ENCODE measurements around the gene KEAP1. TPM values are rescaled to one million over a fixed set of nuclear protein-coding genes. Genes with fewer than 3 reads are reported as not detected.

Gene KEAP1
- total and polyA plus RNA-seq, 2 of the 8 experiments (the other 6 are each of a cell fraction or from before 2014, with no cell fraction given), result 80.6 to 106 TPM

DNA sequence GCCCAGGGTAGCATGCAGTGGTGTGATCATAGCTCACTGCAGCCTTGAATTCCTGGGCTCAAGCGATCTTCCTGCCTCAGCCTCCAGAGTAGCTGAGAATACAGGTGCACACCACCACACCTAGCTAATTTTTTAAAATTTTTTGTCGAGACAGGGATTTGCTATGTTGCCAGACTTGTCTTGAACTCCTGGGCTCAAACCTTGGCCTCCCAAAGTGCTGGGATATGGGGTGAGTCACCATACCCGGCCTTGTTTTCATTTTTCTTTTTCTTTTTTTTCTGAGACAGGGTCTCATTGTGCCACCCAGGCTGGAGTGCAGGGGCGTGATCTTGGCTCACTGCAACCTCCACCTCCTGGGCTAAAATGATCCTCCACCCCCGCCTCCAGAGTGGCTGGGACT is 38.7 kb downstream of the KEAP1 start (continued):
- TF ChIP-seq SAP30 (IDR thresholded peaks at IDR 0.05; ENCODE audit: insufficient read depth, insufficient replicate concordance, low read length) (no peak), RAD21 (IDR thresholded peaks at IDR 0.05 in 1 of 2, conservative IDR thresholded peaks at IDR 0.05 in 1 of 2; ENCODE audit: low read depth in 2 of 2, low read length in 2 of 2) (no peak), NRF1 (IDR thresholded peaks at IDR 0.05; ENCODE audit: low read depth, low read length) (no peak)

Measured in H1 (cell line).